Activated T-cell treated with anti-CD3 and anti-CD28 coated beads, Interleukin-2, amount 50 U/mL, for 72 hours (primary cell): ENCODE results near the gene BORCS5. TPM values are rescaled to one million over a fixed set of nuclear protein-coding genes. Genes with fewer than 3 reads are reported as not detected.

Source experiments
- ATAC-seq, 2 donors: fragments of 150-1000 bp; cut with Tn5 transposase; replicated peaks in 1 of 2; 2 replicates each; pipeline ENCODE4 v1.10.0; 2021; ENCODE audit warnings: moderate library complexity in 2 of 2, mild to moderate bottlenecking in 1 of 2
- DNase-seq, 2 donors: peaks; one replicate each; pipeline ENCODE4 v3.0.0; 2021 to 2022; ENCODE audit warnings: mixed read lengths in 1 of 2
- H3K27ac Mint-ChIP-seq: one replicate; pipeline ENCODE4 v1.8.0; 2022; ENCODE audit warnings: mild to moderate bottlenecking, moderate library complexity, mixed read lengths
- H3K27me3 Mint-ChIP-seq: one replicate; pipeline ENCODE4 v1.8.0; 2022; ENCODE audit warnings: low read depth, mixed read lengths
- H3K36me3 Mint-ChIP-seq, 2 donors: one replicate each; pipeline ENCODE4 v1.8.0; 2022; ENCODE audit warnings: mixed read lengths in 2 of 2, mild to moderate bottlenecking in 1 of 2; ENCODE audit not compliant: insufficient read depth in 2 of 2
- H3K4me1 Mint-ChIP-seq: one replicate; pipeline ENCODE4 v1.8.0; 2022; ENCODE audit warnings: low read depth, mixed read lengths
- H3K4me3 Mint-ChIP-seq, 2 donors: one replicate each; pipeline ENCODE4 v1.8.0; 2022; ENCODE audit warnings: mild to moderate bottlenecking in 2 of 2, mixed read lengths in 2 of 2, moderate library complexity in 2 of 2
- H3K9me3 Mint-ChIP-seq, 2 donors: one replicate each; pipeline ENCODE4 v1.8.0; 2022; ENCODE audit warnings: mixed read lengths in 2 of 2
- total RNA-seq, 2 donors: library from RNA; stranded (reverse); gene quantifications; one replicate each; pipeline ENCODE4 v1.2.3, GENCODE V29; 2022

The BORCS5 gene
- total RNA-seq, 2 donors from 2014 or later, result 37.7 to 44.9 TPM

- no peak overlapping the region for H3K4me3 Mint-ChIP-seq
- peaks cover 14 to 27% of the 10 kb centered on the region in 2 donors for H3K36me3 Mint-ChIP-seq
- no peak for DNase-seq
- peaks cover 3 to 7% of the 10 kb centered on the region in 2 donors for H3K9me3 Mint-ChIP-seq
- H3K27me3 Mint-ChIP-seq, result no peaks in the 10 kb centered on the region
- no peak for ATAC-seq
- H3K27ac Mint-ChIP-seq, result peak overlapping the region; percentile 60
- peaks cover 67% of the 10 kb centered on the region for H3K4me1 Mint-ChIP-seq
These were observed 76.4 kb downstream of the BORCS5 start for GRCh38 chr12:12433203-12433731.

GRCh38 chr12:12436831-12437345 lies 80.0 kb downstream of the BORCS5 start:
- Mint-ChIP-seq H3K27ac (peak overlapping the region; percentile 78), H3K9me3 (peaks cover 3 to 7% of the 10 kb centered on the region in 2 donors), H3K4me3 (peak overlapping the region in 1 of 2 donors; percentile 23), H3K27me3 (no peaks in the 10 kb centered on the region), H3K36me3 (peaks cover 16 to 32% of the 10 kb centered on the region in 2 donors), H3K4me1 (peaks cover 67% of the 10 kb centered on the region)
- DNase-seq (no peak), ATAC-seq (no peak)

- Mint-ChIP-seq H3K4me1 (peaks cover 70% of the 10 kb centered on the region), H3K4me3 (peak overlapping the region; percentile 28 to 90), H3K9me3 (peaks cover 3 to 7% of the 10 kb centered on the region in 2 donors), H3K27me3 (no peaks in the 10 kb centered on the region), H3K36me3 (peaks cover 14 to 27% of the 10 kb centered on the region in 2 donors), H3K27ac (peak overlapping the region; percentile 100)
- ATAC-seq (peak; percentile 83 to 84), DNase-seq (peak; percentile 82 to 89)
These were observed 82.8 kb downstream of the BORCS5 start for GRCh38 chr12:12439636-12440035.

GRCh38 chr12:12440784-12441428 lies 84.0 kb downstream of the BORCS5 start:
- Mint-ChIP-seq H3K9me3 (peaks cover 3 to 7% of the 10 kb centered on the region in 2 donors), H3K4me3 (peak overlapping the region; percentile 21 to 90), H3K27me3 (no peaks in the 10 kb centered on the region), H3K36me3 (peaks cover 12 to 25% of the 10 kb centered on the region in 2 donors), H3K27ac (peak overlapping the region; percentile 100), H3K4me1 (peaks cover 71% of the 10 kb centered on the region)
- DNase-seq, result no peak
- no peak for ATAC-seq

GRCh38 chr12:12441429-12441807 lies 84.5 kb downstream of the BORCS5 start:
- ATAC-seq, result no peak
- peaks cover 3 to 7% of the 10 kb centered on the region in 2 donors for H3K9me3 Mint-ChIP-seq
- H3K27me3 Mint-ChIP-seq, result no peaks in the 10 kb centered on the region
- H3K36me3 Mint-ChIP-seq, result peaks cover 11 to 20% of the 10 kb centered on the region in 2 donors
- H3K4me1 Mint-ChIP-seq, result peaks cover 71% of the 10 kb centered on the region
- peak overlapping the region; percentile 21 to 90 for H3K4me3 Mint-ChIP-seq
- DNase-seq, result no peak
- peak overlapping the region; percentile 100 for H3K27ac Mint-ChIP-seq

GRCh38 chr12:12441843-12442461 lies 85.1 kb downstream of the BORCS5 start:
- ATAC-seq (peak; percentile 73 to 80), DNase-seq (peak; percentile 61 to 73)
- Mint-ChIP-seq H3K4me1 (peaks cover 75% of the 10 kb centered on the region), H3K9me3 (peaks cover 3 to 5% of the 10 kb centered on the region in 2 donors), H3K27me3 (no peaks in the 10 kb centered on the region), H3K27ac (peak overlapping the region; percentile 100), H3K36me3 (peaks cover 9 to 16% of the 10 kb centered on the region in 2 donors), H3K4me3 (peak overlapping the region; percentile 21 to 90)

GRCh38 chr12:12442548-12443071 lies 85.7 kb downstream of the BORCS5 start:
- Mint-ChIP-seq H3K36me3 (peaks cover 6 to 9% of the 10 kb centered on the region in 2 donors), H3K27ac (peak overlapping the region; percentile 100), H3K27me3 (no peaks in the 10 kb centered on the region), H3K9me3 (no peaks in the 10 kb centered on the region), H3K4me3 (peak overlapping the region; percentile 21 to 90), H3K4me1 (peaks cover 74% of the 10 kb centered on the region)
- DNase-seq, result no peak
- peak in 1 of 2 donors; percentile 2 for ATAC-seq

GRCh38 chr12:12443431-12443878 lies 86.6 kb downstream of the BORCS5 start:
- H3K4me1 Mint-ChIP-seq, result peaks cover 71% of the 10 kb centered on the region
- H3K4me3 Mint-ChIP-seq, result peak overlapping the region; percentile 27 to 90
- ATAC-seq (no peak), DNase-seq (no peak)
- H3K27ac Mint-ChIP-seq, result peak overlapping the region; percentile 100
- H3K9me3 Mint-ChIP-seq, result no peaks in the 10 kb centered on the region
- H3K36me3 Mint-ChIP-seq, result peaks cover 2 to 6% of the 10 kb centered on the region in 2 donors
- no peaks in the 10 kb centered on the region for H3K27me3 Mint-ChIP-seq

GRCh38 chr12:12445165-12445881 lies 88.4 kb downstream of the BORCS5 start:
- Mint-ChIP-seq H3K27me3 (no peaks in the 10 kb centered on the region), H3K4me1 (peaks cover 54% of the 10 kb centered on the region), H3K27ac (peak overlapping the region; percentile 39), H3K4me3 (no peak overlapping the region), H3K36me3 (peaks cover 0 to 6% of the 10 kb centered on the region in 2 donors), H3K9me3 (no peaks in the 10 kb centered on the region)
- DNase-seq (no peak), ATAC-seq (no peak)

- H3K4me3 Mint-ChIP-seq, result no peak overlapping the region
- H3K27ac Mint-ChIP-seq, result peak overlapping the region; percentile 87
- no peak for ATAC-seq
- no peaks in the 10 kb centered on the region for H3K27me3 Mint-ChIP-seq
- H3K36me3 Mint-ChIP-seq, result peaks cover 0 to 6% of the 10 kb centered on the region in 2 donors
- no peak for DNase-seq
- H3K4me1 Mint-ChIP-seq, result peaks cover 49% of the 10 kb centered on the region
- H3K9me3 Mint-ChIP-seq, result no peaks in the 10 kb centered on the region
These were observed 89.0 kb downstream of the BORCS5 start for GRCh38 chr12:12445882-12446181.

- H3K36me3 Mint-ChIP-seq, result peaks cover 0 to 6% of the 10 kb centered on the region in 2 donors
- peaks cover 40% of the 10 kb centered on the region for H3K4me1 Mint-ChIP-seq
- H3K9me3 Mint-ChIP-seq, result no peaks in the 10 kb centered on the region
- DNase-seq (no peak), ATAC-seq (no peak)
- H3K27ac Mint-ChIP-seq, result peak overlapping the region; percentile 26
- H3K4me3 Mint-ChIP-seq, result no peak overlapping the region
- H3K27me3 Mint-ChIP-seq, result no peaks in the 10 kb centered on the region
These were observed 89.9 kb downstream of the BORCS5 start for GRCh38 chr12:12446786-12447185.

- Mint-ChIP-seq H3K4me1 (peaks cover 35% of the 10 kb centered on the region), H3K9me3 (no peaks in the 10 kb centered on the region), H3K36me3 (peaks cover 0 to 6% of the 10 kb centered on the region in 2 donors), H3K27me3 (no peaks in the 10 kb centered on the region), H3K4me3 (no peak overlapping the region), H3K27ac (peak overlapping the region; percentile 26)
- ATAC-seq (no peak), DNase-seq (no peak)
These were observed 90.4 kb downstream of the BORCS5 start for GRCh38 chr12:12447236-12447635.
